K562 (cell line): ENCODE results near the gene GSK3B. TPM values are rescaled to one million over a fixed set of nuclear protein-coding genes. Genes with fewer than 3 reads are reported as not detected.

Experiments used
- CBFA2T3 ChIP-seq: fragments of 450-650 bp; IDR thresholded peaks from 2 replicates; pipeline ENCODE4 v1.6.1; 2017
- DDX20 ChIP-seq: fragments of 450-650 bp; IDR thresholded peaks from 2 replicates; pipeline ENCODE4 v1.6.1; 2016; ENCODE audit warnings: missing genetic modification characterization, low read depth, mild to moderate bottlenecking, missing compliant biosample characterization, moderate library complexity
- HNRNPLL ChIP-seq: fragments of 200-400 bp; formaldehyde crosslinking; IDR thresholded peaks from 2 replicates; pipeline ENCODE4 v1.6.1; 2017; ENCODE audit warnings: low read length, low read depth, mild to moderate bottlenecking; ENCODE audit not compliant: poor library complexity, severe bottlenecking
- KHSRP ChIP-seq: fragments of 450-650 bp; IDR thresholded peaks from 2 replicates; pipeline ENCODE4 v1.6.1; 2017
- NCOR1 ChIP-seq: fragments of 450-650 bp; IDR thresholded peaks from 2 replicates; pipeline ENCODE4 v1.6.1; 2016; ENCODE audit warnings: mild to moderate bottlenecking, moderate library complexity
- NFYB ChIP-seq: IDR thresholded peaks from 2 replicates; pipeline ENCODE4 v1.6.1; 2011; ENCODE audit warnings: mild to moderate bottlenecking, moderate library complexity; ENCODE audit not compliant: insufficient read length; ENCODE audit errors: extremely low read depth
- TSHZ1 ChIP-seq: fragments of 250-450 bp; sonication (Bioruptor Pico); IDR thresholded peaks from 2 replicates; pipeline ENCODE4 v1.4.0; 2020; ENCODE audit warnings: mild to moderate bottlenecking, moderate library complexity
- XRCC5 ChIP-seq: fragments of 200-400 bp; formaldehyde crosslinking; IDR thresholded peaks from 2 replicates; pipeline ENCODE4 v1.6.1; 2017; ENCODE audit warnings: low read depth, mild to moderate bottlenecking, low read length
- polyA plus RNA-seq, 8 experiments: library from polyadenylated mRNA; depleted of rRNA in 4 of 8; stranded (reverse) in 5 of 8; unstranded in 3 of 8; fragments of >200 nt; fragmentation: Nextera tagmentation in 2 of 8; fragmentation: Illumina TruSeq in 1 of 8; extraction: Ambion mirVana in 2 of 8; extraction: Trizol in 1 of 8; gene quantifications; 2 replicates each; pipeline versions ENCODE4 v1.2.1 to v1.2.3, GENCODE V29; 2011 to 2014; ENCODE audit warnings: inconsistent platforms in 1 of 8, missing spikeins in 1 of 8
- total RNA-seq, 7 experiments: library from RNA; depleted of rRNA in 6 of 7; stranded (reverse); fragments of >200 nt in 6 of 7; fragmentation: Illumina TruSeq in 2 of 7; extraction: Trizol in 2 of 7; gene quantifications; 2 replicates each; pipeline versions ENCODE4 v1.2.1 to v1.2.3, GENCODE V29; 2011 to 2021; ENCODE audit warnings: low replicate concordance in 1 of 7
- TF ChIP-seq, protein P1 (sequence below): fragments of 450-650 bp; formaldehyde crosslinking; IDR thresholded peaks from 2 replicates; pipeline ENCODE4 v1.4.0; 2022; ENCODE audit warnings: mild to moderate bottlenecking, moderate library complexity
- TF ChIP-seq, protein P2 (sequence below): fragments of 250-450 bp; sonication (Bioruptor Pico); IDR thresholded peaks from 2 replicates; pipeline ENCODE4 v1.8.0; 2021; ENCODE audit warnings: moderate library complexity, mild to moderate bottlenecking, inconsistent platforms

GSK3B gene
- total and polyA plus RNA-seq, 9 of the 15 experiments (the other 6 are each of a cell fraction or from before 2014, with no cell fraction given): 4.7 to 25.0 (median 18.7) TPM

DNA sequence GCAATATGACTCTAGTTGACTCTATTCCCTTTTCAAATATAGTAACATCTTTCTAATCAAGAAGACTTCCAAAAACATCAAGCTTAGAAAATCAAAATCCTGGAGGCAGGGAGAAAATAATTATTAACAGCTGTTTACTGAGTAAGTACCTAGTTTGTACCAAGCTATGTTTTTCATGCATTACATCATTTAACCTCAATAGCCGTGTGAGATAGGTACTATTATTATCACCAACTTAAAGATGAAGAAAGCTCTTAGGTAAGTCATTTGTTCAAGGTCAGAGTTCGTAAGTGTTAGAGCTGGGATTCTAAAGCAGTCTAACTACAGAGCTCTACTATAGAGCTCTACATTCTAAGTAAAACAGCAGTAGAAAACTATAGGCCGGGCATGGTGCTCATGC is 41.6 kb downstream of the GSK3B start (continued):
- TF ChIP-seq, protein P1, sequence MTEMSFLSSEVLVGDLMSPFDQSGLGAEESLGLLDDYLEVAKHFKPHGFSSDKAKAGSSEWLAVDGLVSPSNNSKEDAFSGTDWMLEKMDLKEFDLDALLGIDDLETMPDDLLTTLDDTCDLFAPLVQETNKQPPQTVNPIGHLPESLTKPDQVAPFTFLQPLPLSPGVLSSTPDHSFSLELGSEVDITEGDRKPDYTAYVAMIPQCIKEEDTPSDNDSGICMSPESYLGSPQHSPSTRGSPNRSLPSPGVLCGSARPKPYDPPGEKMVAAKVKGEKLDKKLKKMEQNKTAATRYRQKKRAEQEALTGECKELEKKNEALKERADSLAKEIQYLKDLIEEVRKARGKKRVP: no peak
- TF ChIP-seq, protein P2, sequence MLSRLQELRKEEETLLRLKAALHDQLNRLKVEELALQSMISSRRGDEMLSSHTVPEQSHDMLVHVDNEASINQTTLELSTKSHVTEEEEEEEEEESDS: no peak
- TF ChIP-seq NFYB (no peak), NCOR1 (no peak), DDX20 (no peak), KHSRP (no peak), CBFA2T3 (no peak), HNRNPLL (no peak), XRCC5 (no peak), TSHZ1 (CRISPR knock-in tag) (no peak)
